A549 (cell line): Measurements from ENCODE around the gene LMBR1.

Experiments used
- BHLHE40 ChIP-seq: IDR thresholded peaks from 2 replicates; pipeline ENCODE4 v1.6.1; 2012; ENCODE audit warnings: low read depth, low read length, inconsistent platforms
- EHF ChIP-seq: fragments of 250-450 bp; sonication (Bioruptor Pico); IDR thresholded peaks from 2 replicates; pipeline ENCODE4 v1.5.0; 2020; ENCODE audit warnings: mild to moderate bottlenecking
- EHMT2 ChIP-seq: fragments of 200-600 bp; sonication (generic); IDR thresholded peaks from 2 replicates; pipeline ENCODE4 v1.6.1; 2016; ENCODE audit warnings: antibody characterized with exemption, low read depth, mild to moderate bottlenecking, moderate library complexity
- EP300 ChIP-seq, 2 experiments: fragments of >200 bp; sonication (Bioruptor Twin); formaldehyde crosslinking; IDR thresholded peaks; 2 replicates in 1 of 2; 3 replicates in 1 of 2; pipeline ENCODE4 v1.6.1; 2016 to 2017
- FOSL2 ChIP-seq, 2 experiments: fragments of 450-650 bp in 1 of 2; fragments of >200 bp in 1 of 2; sonication (Bioruptor Twin) in 1 of 2; formaldehyde crosslinking; IDR thresholded peaks; 2 replicates each; pipeline versions ENCODE4 v1.5.0 to v1.6.1; 2016 to 2020; ENCODE audit warnings: mild to moderate bottlenecking in 1 of 2, moderate library complexity in 1 of 2
- HDAC2 ChIP-seq: fragments of 200-600 bp; sonication (generic); IDR thresholded peaks from 2 replicates; pipeline ENCODE4 v1.6.1; 2016
- HOXA7 ChIP-seq: fragments of 250-450 bp; sonication (Bioruptor Pico); IDR thresholded peaks from 2 replicates; pipeline ENCODE4 v1.5.0; 2020; ENCODE audit warnings: mild to moderate bottlenecking, moderate library complexity
- JUNB ChIP-seq: fragments of >200 bp; sonication (Bioruptor Twin); formaldehyde crosslinking; IDR thresholded peaks from 2 replicates; pipeline ENCODE4 v1.6.1; 2016
- POLR2A ChIP-seq: IDR thresholded peaks from 2 replicates; pipeline ENCODE4 v1.6.1; 2012; ENCODE audit warnings: mild to moderate bottlenecking, low read length
- RFX5 ChIP-seq: fragments of 450-650 bp; IDR thresholded peaks from 2 replicates; pipeline ENCODE4 v1.7.1; 2014; ENCODE audit warnings: antibody characterized with exemption, mild to moderate bottlenecking, moderate library complexity
- TF ChIP-seq, protein P1 (sequence below): fragments of >200 bp; sonication (Bioruptor Twin); formaldehyde crosslinking; IDR thresholded peaks from 3 replicates; pipeline ENCODE4 v1.5.1; 2016
- TF ChIP-seq, protein P2 (sequence below): fragments of 250-450 bp; sonication (Bioruptor Pico); IDR thresholded peaks from 2 replicates; pipeline ENCODE4 v1.5.0; 2021; ENCODE audit warnings: mild to moderate bottlenecking, moderate library complexity, borderline replicate concordance
- TF ChIP-seq, protein P3 (sequence below): fragments of 200-600 bp; sonication (generic); IDR thresholded peaks from 2 replicates; pipeline ENCODE4 v1.6.1; 2016; ENCODE audit warnings: antibody characterized with exemption, mild to moderate bottlenecking, moderate library complexity

DNA sequence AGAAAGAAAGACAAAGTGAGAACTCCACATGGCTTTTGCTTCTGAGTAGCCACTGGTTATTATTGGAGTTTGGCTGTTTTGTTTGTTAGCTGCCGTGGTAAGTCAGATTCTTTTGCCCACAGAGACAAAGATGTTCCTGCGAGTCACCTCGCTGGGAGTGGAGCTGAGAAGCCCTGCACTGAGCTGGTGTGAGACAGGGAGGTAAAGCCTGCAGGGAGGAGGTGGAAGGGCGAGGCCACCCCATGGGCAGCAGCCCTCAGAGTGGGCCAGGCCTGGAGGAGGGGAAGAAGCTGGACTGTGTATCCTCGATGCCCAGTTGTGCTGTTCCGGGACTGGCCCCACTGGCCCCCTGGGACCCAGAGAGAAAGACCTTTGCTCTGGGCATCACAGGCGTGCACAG, 42.3 kb upstream of the LMBR1 start:
- TF ChIP-seq EHF (CRISPR knock-in tag) (no peak), FOSL2 (IDR thresholded peaks at IDR 0.05) (no peak), FOSL2 (CRISPR knock-in tag; IDR thresholded peaks at IDR 0.05) (no peak), EP300 (IDR thresholded peaks at IDR 0.05) (no peak), EHMT2 (no peak), POLR2A (no peak), HDAC2 (no peak), RFX5 (no peak), HOXA7 (CRISPR knock-in tag) (no peak), BHLHE40 (no peak), JUNB (no peak)
- TF ChIP-seq, protein P1, sequence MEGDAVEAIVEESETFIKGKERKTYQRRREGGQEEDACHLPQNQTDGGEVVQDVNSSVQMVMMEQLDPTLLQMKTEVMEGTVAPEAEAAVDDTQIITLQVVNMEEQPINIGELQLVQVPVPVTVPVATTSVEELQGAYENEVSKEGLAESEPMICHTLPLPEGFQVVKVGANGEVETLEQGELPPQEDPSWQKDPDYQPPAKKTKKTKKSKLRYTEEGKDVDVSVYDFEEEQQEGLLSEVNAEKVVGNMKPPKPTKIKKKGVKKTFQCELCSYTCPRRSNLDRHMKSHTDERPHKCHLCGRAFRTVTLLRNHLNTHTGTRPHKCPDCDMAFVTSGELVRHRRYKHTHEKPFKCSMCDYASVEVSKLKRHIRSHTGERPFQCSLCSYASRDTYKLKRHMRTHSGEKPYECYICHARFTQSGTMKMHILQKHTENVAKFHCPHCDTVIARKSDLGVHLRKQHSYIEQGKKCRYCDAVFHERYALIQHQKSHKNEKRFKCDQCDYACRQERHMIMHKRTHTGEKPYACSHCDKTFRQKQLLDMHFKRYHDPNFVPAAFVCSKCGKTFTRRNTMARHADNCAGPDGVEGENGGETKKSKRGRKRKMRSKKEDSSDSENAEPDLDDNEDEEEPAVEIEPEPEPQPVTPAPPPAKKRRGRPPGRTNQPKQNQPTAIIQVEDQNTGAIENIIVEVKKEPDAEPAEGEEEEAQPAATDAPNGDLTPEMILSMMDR: no peak
- TF ChIP-seq, protein P2, sequence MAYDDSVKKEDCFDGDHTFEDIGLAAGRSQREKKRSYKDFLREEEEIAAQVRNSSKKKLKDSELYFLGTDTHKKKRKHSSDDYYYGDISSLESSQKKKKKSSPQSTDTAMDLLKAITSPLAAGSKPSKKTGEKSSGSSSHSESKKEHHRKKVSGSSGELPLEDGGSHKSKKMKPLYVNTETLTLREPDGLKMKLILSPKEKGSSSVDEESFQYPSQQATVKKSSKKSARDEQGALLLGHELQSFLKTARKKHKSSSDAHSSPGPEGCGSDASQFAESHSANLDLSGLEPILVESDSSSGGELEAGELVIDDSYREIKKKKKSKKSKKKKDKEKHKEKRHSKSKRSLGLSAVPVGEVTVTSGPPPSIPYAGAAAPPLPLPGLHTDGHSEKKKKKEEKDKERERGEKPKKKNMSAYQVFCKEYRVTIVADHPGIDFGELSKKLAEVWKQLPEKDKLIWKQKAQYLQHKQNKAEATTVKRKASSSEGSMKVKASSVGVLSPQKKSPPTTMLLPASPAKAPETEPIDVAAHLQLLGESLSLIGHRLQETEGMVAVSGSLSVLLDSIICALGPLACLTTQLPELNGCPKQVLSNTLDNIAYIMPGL: no peak
- TF ChIP-seq, protein P3, sequence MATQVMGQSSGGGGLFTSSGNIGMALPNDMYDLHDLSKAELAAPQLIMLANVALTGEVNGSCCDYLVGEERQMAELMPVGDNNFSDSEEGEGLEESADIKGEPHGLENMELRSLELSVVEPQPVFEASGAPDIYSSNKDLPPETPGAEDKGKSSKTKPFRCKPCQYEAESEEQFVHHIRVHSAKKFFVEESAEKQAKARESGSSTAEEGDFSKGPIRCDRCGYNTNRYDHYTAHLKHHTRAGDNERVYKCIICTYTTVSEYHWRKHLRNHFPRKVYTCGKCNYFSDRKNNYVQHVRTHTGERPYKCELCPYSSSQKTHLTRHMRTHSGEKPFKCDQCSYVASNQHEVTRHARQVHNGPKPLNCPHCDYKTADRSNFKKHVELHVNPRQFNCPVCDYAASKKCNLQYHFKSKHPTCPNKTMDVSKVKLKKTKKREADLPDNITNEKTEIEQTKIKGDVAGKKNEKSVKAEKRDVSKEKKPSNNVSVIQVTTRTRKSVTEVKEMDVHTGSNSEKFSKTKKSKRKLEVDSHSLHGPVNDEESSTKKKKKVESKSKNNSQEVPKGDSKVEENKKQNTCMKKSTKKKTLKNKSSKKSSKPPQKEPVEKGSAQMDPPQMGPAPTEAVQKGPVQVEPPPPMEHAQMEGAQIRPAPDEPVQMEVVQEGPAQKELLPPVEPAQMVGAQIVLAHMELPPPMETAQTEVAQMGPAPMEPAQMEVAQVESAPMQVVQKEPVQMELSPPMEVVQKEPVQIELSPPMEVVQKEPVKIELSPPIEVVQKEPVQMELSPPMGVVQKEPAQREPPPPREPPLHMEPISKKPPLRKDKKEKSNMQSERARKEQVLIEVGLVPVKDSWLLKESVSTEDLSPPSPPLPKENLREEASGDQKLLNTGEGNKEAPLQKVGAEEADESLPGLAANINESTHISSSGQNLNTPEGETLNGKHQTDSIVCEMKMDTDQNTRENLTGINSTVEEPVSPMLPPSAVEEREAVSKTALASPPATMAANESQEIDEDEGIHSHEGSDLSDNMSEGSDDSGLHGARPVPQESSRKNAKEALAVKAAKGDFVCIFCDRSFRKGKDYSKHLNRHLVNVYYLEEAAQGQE: no peak
